Activated CD4-positive, CD25-positive, alpha-beta regulatory T cell treated with anti-CD3 and anti-CD28 coated beads, Interleukin-2, amount 50 U/mL, for 24 hours (primary cell): ENCODE measurements around the gene PTPA.

ENCODE experiments used
- ATAC-seq, 2 donors: fragments of 150-1000 bp; cut with Tn5 transposase; one replicate each; pipeline ENCODE4 v1.10.0; 2021; ENCODE audit warnings: mild to moderate bottlenecking in 1 of 2, moderate library complexity in 1 of 2

PTPA gene

DNA sequence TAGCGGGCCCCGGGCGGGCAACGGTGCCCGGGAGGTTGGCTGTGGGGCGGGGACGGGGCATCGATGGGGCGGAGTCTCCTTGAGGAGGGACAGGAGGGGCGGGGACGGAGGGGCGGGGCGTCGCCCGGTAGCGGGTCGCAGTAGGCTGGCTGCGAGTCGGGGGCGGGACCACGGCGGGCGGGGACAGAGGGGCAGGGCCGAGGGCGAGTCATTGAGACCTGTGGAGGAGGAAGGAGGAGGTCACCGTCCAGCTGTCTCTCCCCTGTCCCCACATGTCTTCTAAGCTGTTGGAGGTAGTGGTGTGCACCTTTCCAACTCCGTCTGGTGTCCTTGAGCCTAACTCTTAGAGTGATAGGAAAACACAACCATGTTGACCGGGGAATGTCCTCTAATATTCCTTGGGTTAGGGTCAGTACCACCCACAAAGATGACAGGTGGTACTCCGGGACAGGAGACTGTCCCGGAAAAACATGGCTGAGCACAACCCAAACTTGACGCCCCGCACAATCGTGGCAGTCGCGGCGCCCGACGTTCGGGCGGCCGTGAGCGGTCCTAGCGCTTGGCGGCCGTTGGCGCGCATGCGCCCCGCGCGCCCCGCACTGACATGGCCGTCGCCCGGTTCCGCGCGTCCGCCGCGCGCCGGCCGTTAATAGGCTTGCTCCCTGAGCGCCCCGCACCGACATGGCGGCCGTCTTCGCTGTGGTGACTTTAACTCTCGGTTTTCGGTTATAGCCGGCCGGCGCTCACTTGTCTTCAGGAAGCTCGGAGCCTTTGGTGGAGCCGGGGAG, at the start of gene PTPA, which contains the start of gene CRAT:
Gene PTPA (plus strand): TSS at position 676 of the 788 bp plus-strand sequence. CDS start 186 bp downstream, outside the sequence.
Gene CRAT (minus strand): TSS at position 54 of the 788 bp plus-strand sequence. CDS start 284 bp downstream, outside the sequence.
- ATAC-seq, result peak; percentile 90 to 93

DNA sequence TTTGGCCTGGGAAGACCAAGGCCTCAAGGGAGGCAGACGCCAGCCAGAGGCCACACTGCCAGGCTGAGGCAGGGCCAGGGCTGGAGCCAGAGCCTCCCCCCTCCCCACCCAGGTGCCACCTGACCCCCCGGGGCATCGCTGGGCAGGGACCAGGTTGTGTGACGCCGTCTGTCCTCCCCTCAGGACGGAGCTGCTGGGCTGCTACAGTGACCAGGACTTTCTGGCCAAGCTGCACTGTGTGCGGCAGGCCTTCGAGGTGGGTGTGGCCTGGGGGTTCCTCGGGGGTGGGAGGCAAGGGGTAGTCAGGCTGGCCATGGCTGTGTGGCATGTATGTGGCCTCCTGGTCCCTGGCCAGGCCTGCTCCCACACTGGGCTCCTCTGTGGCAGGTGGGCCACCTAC, 48.2 kb upstream of the PTPA start:
- no peak for ATAC-seq

DNA sequence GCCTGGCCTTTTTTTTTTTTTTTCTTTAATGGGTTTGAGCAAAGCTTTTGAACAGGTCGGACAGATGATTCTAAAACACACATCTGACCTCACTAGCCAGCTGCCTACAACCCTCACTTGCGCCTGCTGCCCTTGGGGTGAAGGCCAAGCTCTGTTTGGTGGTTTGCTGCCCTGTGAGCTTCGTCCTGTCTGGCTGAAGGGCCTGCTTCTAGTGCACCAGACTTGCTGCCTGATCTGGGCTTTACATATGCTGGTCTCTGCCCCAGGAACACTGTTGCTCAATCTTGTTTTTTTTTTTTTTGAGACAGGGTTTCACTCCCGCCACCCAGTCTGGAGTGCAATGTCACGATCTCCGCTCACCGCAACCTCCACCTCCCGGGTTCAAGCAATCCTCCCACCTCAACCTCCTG, 46.7 kb upstream of the PTPA start:
- no peak for ATAC-seq

DNA sequence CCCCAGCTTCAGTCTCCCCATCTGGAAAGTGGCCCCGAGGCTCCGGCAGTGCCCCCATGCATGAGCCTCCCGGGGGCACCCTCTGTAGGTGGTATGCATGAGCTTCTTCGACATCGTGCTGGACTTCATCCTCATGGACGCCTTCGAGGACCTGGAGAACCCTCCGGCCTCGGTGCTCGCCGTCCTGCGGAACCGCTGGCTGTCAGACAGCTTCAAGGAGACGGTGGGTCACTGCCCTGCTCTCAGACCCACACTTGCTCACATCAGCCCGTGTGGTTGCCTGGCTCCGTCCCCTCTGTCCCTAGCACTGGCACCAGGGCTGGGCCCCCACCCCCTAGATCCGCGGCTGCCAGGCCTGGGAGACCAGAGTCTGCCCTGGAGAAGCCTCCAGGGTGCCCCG, 43.1 kb upstream of the PTPA start:
- ATAC-seq, result no peak

DNA sequence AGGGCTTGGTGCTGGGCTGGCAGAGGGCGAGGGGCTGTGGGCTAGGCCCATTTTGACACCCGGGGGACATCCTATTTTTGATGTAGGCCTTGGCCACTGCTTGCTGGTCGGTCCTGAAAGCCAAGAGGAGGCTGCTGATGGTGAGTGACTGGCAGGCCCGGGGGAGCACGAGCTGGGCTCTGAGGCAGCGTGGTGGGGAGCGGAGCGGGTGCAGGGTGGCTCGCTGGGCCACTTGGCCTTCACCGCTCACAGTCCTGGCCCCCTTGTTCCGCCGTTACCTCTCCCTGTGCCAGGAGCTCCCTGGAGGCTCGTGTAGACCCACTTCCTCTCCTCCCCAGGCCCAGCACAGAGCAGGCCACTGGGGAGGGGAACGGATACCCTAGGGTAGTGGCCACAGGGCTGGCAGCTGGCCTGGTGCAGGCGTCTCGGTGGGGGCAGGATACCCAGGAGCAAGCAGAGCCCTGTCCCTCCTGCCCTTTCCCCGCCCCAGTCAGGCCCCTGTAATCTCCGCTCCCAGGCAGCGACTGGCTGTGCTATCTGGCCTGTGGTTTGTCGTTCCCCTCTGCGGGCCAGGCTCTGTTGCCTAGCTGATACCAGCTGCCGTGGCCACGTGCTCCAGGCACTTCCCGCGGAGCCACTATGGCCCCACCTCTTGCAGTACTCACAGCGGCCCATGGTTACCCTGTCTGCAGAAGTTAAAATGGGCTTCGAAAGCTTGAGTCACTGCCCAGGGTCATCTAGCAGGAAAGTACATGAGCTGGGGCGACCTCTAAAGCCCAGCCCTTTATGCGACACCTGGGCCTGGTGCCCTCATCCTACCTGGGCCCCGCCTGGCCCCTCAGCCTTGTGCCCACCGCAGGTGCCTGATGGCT, 42.0 kb upstream of the PTPA start:
- ATAC-seq, result peak; percentile 89 to 90

DNA sequence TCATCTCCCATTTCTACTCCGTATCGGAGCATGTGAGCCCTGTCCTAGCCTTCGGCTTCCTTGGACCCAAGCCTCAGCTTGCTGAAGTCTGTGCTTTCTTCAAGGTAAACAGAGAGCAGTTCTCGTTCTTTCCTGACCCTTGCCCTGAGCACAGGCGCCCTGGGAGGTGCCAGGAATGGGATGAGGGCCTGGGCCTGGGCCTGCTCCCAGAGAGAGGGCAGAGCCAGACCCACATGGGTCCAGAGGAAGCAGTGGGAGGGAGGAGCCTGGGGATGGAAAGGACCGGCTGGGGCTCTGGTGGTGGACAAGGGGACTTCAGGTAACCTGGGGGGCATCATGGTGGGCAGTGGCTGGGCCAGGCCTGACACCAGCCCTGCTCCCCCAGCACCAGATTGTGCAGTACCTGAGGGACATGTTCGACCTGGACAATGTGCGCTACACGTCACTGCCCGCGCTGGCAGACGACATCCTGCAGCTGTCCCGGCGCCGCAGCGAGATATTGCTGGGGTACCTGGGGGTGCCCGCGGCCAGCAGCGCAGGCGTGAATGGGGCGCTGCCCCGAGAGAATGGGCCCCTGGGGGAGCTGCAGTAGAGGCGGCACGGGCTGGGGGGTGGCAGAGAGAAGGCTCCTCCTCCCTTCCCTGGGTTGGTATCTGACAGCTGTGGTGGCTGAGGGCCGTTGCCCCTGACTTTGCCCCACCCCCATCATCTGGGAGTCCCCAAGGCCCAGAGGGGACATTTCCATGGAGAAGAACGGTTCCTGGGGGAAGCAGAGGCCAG, 41.2 kb upstream of the PTPA start:
- ATAC-seq, result no peak

DNA sequence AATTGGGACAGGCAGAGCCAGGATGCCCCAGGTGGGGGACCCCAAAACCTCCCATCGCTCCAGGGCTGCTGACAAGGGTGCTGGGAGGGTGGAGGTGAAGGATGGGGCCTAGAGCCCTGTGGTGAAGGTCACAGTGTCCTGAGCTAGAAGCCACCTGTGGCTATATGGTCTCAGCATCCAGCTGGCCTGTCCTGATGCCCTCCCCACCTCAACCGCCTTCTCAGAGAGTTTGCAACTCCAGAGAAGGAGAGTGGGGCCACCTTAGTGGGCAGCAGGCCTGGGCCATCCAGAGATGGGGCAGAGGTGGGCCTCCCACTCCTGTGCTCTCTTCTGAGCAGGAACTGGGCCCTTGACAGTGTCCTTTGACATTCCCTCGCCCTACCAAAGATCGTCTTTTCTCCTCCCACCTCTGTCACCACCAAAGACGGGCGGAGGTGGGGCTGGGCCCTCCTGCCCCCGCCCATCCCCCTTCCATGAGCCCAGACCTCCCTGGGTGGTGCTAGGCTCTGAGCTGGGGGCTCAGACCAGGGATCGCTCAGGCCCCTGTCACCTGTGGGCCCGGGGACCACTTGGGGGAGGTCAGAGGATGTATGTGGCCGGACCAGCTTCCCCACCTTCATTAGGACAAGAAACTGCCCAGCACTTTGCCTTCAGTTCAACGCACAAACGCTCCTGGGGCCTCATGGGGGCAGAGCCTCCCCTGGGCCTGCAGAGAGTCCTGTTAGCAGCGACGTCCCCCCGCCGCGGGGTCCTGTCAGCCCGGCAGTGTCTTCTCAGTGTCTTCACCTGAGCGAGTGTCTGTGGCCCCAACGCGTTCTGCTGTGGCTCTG, 40.3 kb upstream of the PTPA start:
- ATAC-seq, result no peak

DNA sequence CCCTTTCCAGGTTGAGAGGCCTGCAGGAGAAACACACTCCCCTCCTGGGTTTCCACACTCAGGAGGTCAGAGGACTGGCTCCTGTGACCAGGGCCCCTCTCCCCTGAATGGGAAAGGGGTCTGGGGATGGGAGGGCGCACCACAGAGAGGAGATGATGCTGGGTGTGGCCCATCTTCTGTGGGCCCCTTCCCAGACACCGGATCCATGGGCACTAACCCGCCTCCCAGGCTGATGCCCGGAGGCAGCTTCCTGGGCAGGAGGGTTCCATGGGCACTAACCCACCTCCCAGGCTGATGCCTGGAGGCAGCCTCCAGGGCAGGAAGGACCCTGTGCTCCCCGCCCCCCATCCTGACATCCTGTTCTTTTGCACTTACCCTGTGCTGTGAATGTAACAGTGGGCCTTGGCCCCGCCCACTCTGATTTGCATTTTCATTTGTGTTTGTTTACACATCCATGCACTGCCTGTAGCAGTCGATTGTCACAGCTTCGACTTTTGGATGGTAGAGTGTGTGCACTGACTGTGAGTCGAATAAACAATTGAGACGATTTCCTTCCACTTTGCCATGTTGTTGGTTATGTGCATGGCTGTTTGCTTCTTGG, 39.6 kb upstream of the PTPA start:
- no peak for ATAC-seq

DNA sequence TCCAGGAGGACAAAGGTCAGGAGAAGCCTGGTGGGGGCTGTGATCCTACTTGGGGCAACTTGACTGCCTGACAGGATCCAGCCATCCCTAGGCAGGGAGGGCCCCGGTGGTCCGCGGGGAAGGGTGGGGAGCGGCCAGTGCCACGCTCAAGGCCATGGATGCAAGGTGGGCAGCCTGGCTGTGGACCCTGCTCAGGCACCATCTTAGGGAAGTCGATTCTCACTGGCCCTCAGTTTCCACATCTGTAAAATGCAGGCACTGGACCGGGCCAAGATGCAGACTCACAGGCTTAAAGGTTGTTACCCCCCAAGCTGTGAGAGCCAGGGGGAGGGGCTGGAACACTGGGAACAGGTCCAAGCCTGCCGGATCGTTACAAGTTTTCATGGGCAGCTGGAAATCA, 39.0 kb upstream of the PTPA start:
- no peak for ATAC-seq

DNA sequence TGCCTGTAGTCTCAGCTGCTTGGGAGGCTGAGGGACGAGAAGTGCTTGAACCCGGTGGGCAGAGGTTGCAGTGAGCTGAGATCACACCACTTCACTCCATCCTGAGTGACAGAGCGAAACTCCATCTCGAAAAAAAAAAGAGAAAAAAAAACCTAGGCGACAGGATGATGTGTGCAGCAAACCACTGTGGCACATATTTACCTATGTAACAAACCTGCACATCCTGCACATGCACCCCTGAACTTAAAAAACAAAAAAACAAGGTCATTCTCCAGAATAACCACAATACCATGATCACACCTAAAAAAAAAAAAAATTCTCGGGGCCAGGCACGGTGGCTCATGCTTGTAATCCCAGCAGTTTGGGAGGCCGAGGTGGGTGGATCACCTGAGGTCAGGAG, 37.8 kb upstream of the PTPA start:
- no peak for ATAC-seq

DNA sequence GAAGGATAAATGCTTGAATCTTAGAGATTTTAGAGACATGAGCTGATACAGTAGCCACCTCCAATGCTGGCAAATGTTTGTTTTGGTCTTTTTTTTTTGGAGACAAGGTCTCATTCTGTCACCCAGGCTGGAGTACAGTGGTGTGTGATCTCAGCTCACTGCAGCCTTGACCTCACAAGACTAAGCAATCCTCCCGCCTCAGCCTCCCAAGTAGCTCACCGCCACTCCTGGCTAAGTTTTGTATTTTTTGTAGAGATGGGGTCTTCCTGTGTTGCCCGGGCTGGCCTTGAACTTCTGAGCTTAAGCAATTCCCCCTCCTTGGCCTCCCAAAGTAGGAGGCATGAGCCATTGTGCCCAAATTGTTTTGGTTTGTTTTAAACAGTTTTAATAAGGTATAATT, 37.1 kb upstream of the PTPA start:
- ATAC-seq, result no peak

DNA sequence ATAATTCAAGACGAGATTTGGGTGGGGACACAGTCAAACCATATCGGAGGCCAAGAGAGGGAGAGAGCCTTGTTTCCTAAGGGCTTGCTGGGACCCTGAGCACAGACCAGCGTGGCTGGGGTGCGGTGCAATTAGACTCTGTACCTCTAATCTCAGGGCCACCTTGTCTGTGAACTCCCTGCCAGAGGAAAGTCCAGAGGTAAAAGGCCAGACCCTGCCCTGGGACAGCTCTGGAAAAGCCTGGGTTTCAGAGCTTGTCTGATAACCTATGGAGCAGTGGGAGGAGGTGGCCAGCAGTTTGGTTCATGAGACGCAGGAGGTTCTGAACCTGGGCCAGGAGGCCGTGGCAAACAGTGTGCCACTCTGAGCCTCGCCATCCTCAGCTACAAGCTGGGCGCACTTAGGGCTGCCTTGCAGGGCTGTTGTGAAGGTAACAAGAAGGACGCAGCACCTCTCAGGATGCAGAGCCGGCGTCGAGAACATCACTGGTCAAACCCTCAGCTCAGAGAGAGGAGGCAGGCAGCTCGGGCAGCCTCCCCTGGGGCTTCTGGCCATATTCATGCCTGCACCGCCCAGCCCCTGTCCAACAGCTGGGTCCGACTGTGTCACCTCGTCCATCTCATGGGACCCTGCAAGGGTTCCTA, 35.1 kb upstream of the PTPA start:
- ATAC-seq, result no peak

DNA sequence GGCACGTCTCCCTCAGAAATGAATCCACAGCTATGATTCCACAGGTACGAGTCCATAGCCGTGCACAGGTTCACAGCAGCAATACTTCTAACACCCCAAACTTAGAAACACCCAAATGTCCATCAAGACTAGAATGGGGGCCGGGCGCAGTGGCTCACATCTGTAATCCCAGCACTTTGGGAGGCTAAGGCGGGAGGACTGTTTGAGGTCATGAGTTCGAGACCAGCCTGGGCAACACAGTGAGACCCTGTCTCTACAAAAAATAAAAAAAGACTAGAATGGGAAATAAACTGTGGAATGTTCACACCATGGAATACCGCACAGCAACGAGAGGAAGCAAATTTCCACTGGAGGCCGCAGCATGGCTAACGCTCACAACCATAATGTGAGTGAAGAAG, 34.6 kb upstream of the PTPA start:
- no peak for ATAC-seq

DNA sequence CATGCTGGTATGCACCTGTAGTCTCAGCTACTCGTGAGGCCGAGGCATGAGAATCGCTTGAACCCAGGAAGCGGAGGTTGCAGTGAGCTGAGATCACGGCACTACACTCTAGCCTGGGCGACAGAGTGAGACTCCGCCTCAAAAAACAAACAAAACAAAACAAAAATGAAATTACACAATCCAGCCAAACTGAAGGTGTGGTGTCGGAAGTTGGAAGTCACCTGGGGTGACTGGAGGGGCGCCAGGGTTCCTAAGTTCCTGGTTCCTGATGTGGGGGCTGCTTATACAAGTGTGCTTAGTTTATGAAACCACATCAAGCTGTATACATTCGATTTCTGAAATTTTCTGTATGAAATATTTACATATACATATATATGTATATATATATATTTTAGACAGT, 34.0 kb upstream of the PTPA start:
- no peak for ATAC-seq

DNA sequence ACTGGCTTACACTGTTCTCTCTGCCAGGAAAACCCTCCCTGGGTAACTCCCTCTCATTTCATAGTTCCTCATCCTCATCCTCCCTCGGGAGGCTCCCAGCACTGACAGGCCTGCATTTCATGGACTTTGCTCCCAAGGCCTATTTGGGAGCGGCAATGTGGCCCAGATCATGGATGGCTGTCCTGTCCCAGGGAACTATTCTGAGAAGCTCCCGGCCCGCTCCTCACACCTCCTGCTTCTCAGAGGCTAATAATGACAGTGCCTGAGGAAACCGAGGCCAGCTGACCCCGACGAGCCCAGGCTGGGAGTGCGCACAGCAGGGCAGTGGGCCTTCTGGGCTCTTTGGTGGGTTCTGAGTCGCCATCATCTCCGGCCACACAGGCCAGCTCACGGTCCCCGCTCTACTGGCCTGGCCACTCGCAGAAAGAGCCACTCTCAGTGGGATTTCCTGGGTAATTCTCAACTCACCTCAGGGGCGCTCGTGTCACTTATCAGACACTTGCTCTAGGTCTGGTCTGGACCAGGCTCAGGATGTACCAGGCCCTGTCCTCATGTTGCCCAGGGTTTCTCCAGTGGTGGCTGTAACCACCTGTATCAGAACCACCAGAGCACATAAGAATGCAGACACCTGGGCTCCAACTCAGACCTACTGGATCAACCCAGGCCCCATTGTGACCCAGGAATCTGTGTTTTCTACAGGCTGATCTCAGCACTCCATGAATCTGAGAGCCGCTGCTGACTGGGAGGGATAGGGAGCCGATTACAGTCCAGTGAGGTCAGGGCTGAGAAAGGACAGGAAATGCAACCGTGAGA, 32.3 kb upstream of the PTPA start:
- no peak for ATAC-seq

DNA sequence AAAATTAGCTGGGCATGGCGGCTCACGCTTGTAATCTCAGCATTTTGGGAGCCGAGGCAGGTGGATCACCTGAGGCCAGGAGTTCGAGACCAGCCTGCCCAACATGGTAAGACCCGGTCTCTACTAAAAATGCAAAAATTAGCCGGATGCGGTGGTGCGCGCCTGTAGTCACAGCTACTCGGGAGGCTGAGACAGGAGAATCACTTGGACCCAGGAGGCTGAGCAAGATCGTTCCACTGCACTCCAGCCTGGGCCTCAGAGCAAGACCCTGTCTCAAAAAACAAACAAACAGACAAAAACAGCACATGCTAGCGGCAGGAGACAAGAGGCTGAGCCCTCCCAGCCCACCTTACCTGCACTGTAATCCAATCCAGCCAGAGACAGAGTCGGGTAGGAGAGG, 31.4 kb upstream of the PTPA start:
- no peak for ATAC-seq

DNA sequence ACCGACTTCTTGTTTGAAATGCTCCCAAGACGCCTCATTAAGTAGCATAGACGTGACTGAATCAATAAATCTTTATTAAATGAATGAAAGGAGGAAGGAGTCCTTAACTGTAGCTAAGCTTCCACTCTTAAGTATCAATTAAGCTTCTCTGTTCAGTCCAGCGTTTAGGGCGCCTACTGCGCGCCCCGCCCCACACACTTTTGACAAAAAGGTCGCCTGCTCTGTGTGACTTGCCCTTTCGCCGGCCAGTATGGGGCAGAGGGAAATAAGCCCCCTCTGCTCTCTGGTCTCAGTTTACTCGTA, 31.0 kb upstream of the PTPA start:
- no peak for ATAC-seq

DNA sequence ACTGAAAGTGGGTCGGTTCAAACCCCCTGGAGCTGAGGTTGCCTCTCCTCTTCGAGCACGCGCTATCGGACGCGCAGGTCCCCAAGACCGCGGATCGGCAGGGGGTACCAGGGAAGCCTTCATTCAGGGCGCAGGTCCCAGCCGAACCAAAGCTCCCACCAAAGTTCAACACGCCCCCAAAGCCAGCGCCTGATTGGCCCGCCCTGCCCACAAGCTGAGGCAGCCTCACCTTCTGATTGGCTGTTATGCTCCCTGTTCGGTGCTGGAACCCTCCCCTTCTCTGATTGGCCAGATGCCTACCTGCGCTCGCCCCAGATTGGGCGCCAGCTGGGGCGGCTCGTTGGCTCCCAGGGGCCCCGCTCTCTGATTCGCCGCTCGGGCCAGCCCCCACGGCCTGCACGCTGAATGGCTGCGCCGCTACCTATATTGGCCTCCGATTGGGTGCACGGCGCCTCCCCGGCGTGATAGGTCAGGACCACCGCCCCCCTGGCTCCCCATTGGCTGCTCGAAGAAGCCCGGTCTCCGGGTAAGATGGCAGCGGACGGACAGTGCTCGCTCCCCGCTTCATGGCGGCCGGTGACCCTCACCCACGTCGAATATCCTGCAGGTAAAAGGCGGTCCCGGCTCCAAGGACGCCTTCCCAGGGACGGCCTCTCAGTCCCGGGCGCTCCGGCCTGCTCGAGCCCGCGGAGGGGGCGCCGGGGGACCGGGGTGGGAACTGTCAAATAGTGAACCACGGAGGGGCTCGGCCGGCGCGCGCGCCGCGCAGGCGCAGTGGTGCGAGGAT, 30.4 kb upstream of the PTPA start, which contains the start of gene DOLPP1:
Gene DOLPP1 (plus strand): TSS at position 511 of the 787 bp plus-strand sequence. CDS start 21 bp downstream, at position 532.
- ATAC-seq, result peak; percentile 95 to 97

DNA sequence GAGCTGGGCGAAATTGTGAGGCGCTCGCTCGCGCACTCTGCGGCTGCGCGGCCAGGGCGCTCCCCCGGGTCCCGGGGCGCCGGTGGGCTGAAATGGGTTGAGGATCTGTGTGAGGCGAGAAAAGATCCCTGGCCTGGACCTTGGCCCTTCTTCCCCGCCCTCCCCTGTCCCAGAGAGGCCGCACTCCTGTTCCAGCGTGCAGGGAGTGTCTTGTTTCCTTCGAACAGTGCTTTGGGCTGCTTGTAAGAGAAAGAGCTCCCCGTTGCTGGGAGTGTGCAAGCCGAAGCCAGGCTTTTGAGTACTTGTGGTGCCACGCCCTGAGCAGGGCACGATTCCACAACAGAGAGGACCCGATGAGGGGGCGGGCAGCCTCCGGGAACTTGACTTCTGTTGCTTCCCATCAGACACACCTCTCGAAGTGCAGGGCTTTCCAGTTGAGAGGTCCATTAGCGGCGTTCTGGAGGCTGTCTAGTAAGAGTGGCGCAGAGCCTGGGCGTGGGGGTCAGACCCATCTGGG, 29.8 kb upstream of the PTPA start:
- no peak for ATAC-seq
